NCI-H2227 treated with DMSO at 0.1 percent for 48 hours (cell line): ENCODE results near the gene PTCH1.
A peak's percentile ranks its signal among the peaks of the same experiment; 100 is the strongest.

Experiments
- DNase-seq: peaks from one replicate; lab custom pipeline; 2025; lab: John Stamatoyannopoulos, UW

The PTCH1 gene

GRCh38 chr9:95516734-95517558, at the start of gene PTCH1:
Gene PTCH1, minus strand, starts transcription at chr9:95516971.
- no peak for DNase-seq

GRCh38 chr9:95565982-95566381, 49.2 kb upstream of the PTCH1 start:
- DNase-seq: no peak

GRCh38 chr9:95561913-95562312, 45.1 kb upstream of the PTCH1 start:
- no peak for DNase-seq

- no peak for DNase-seq
Measured at GRCh38 chr9:95557142-95557541, 40.4 kb upstream of the PTCH1 start.

GRCh38 chr9:95556521-95556920, 39.8 kb upstream of the PTCH1 start:
- DNase-seq: no peak

- no peak for DNase-seq
Measured at GRCh38 chr9:95552814-95553546, 36.2 kb upstream of the PTCH1 start.

- DNase-seq: no peak
Measured at GRCh38 chr9:95552255-95552654, 35.5 kb upstream of the PTCH1 start.

- DNase-seq: no peak
Measured at GRCh38 chr9:95551406-95551805, 34.6 kb upstream of the PTCH1 start.

- no peak for DNase-seq
Measured at GRCh38 chr9:95545831-95546567, 29.2 kb upstream of the PTCH1 start.

GRCh38 chr9:95533996-95534680, 17.4 kb upstream of the PTCH1 start:
- no peak for DNase-seq

GRCh38 chr9:95529910-95530309, 13.1 kb upstream of the PTCH1 start:
- DNase-seq: no peak

GRCh38 chr9:95528908-95529502, 12.2 kb upstream of the PTCH1 start:
- DNase-seq: no peak

GRCh38 chr9:95522871-95523370, 6.2 kb upstream of the PTCH1 start:
- DNase-seq: no peak

GRCh38 chr9:95521699-95522098, 4.9 kb upstream of the PTCH1 start:
- DNase-seq: no peak

GRCh38 chr9:95517559-95518425, 1.0 kb upstream of the PTCH1 start:
- DNase-seq: no peak

GRCh38 chr9:95516221-95516733, 494 bp downstream of the PTCH1 start:
- DNase-seq: no peak

GRCh38 chr9:95515272-95516113, 1.3 kb downstream of the PTCH1 start:
- peak; percentile 26 for DNase-seq

GRCh38 chr9:95514342-95514741, 2.4 kb downstream of the PTCH1 start:
- DNase-seq: no peak

GRCh38 chr9:95513711-95514110, 3.1 kb downstream of the PTCH1 start:
- no peak for DNase-seq
